HG02970 (cell line): ENCODE results near the gene ATP11A.

Source experiments
- ATAC-seq: cut with Tn5 transposase; IDR thresholded peaks from one replicate; pipeline ENCODE4 v1.9.1; 2021; ENCODE audit warnings: mild to moderate bottlenecking, moderate library complexity, moderate number of reproducible peaks; ENCODE audit not compliant: unreplicated experiment, low FRiP score

Gene ATP11A

GRCh38 chr13:112808377-112809140 lies 118.7 kb downstream of the ATP11A start:
- no peak for ATAC-seq

- no peak for ATAC-seq
Measured at GRCh38 chr13:112809332-112810315, 119.8 kb downstream of the ATP11A start.

- ATAC-seq = no peak
Measured at GRCh38 chr13:112810608-112811007, 120.8 kb downstream of the ATP11A start.

- ATAC-seq = no peak
Measured at GRCh38 chr13:112812306-112813055, 122.6 kb downstream of the ATP11A start.

GRCh38 chr13:112813552-112813951 lies 123.7 kb downstream of the ATP11A start:
- ATAC-seq = no peak

- ATAC-seq = no peak
Measured at GRCh38 chr13:112814905-112815585, 125.2 kb downstream of the ATP11A start.

GRCh38 chr13:112815871-112816270 lies 126.0 kb downstream of the ATP11A start:
- no peak for ATAC-seq

GRCh38 chr13:112818040-112818697 lies 128.3 kb downstream of the ATP11A start:
- no peak for ATAC-seq

GRCh38 chr13:112818698-112819045 lies 128.8 kb downstream of the ATP11A start:
- ATAC-seq = no peak

GRCh38 chr13:112819111-112819510 lies 129.3 kb downstream of the ATP11A start:
- ATAC-seq = no peak

- no peak for ATAC-seq
Measured at GRCh38 chr13:112819816-112820215, 130.0 kb downstream of the ATP11A start.

GRCh38 chr13:112820318-112820717 lies 130.5 kb downstream of the ATP11A start:
- ATAC-seq = no peak

GRCh38 chr13:112821340-112822055 lies 131.7 kb downstream of the ATP11A start:
- no peak for ATAC-seq

- no peak for ATAC-seq
Measured at GRCh38 chr13:112822851-112823250, 133.0 kb downstream of the ATP11A start.

- ATAC-seq = no peak
Measured at GRCh38 chr13:112824429-112824828, 134.6 kb downstream of the ATP11A start.

- ATAC-seq = no peak
Measured at GRCh38 chr13:112825071-112825470, 135.2 kb downstream of the ATP11A start.

GRCh38 chr13:112825875-112826274 lies 136.0 kb downstream of the ATP11A start:
- no peak for ATAC-seq

- ATAC-seq = no peak
Measured at GRCh38 chr13:112826565-112826964, 136.7 kb downstream of the ATP11A start.

- no peak for ATAC-seq
Measured at GRCh38 chr13:112828082-112828699, 138.4 kb downstream of the ATP11A start.
